VCaP (cell line): Measurements from ENCODE around the gene PLEKHD1.

ENCODE experiments used
- H3K27ac ChIP-seq: fragments of 450-650 bp; 2 replicates; pipeline ENCODE4 v1.5.1; 2017
- CTCF ChIP-seq: fragments of 450-650 bp; conservative IDR thresholded peaks from 2 replicates; pipeline ENCODE4 v1.5.1; 2017; ENCODE audit warnings: mild to moderate bottlenecking, moderate library complexity

The PLEKHD1 gene

GRCh38 chr14:69501423-69501838 lies 16.9 kb downstream of the PLEKHD1 start:
- no peak overlapping the region for H3K27ac ChIP-seq
- TF ChIP-seq CTCF, result no peak

- no peak for TF ChIP-seq CTCF
- H3K27ac ChIP-seq, result no peak overlapping the region
Observed at GRCh38 chr14:69504775-69505174, 20.2 kb downstream of the PLEKHD1 start.

DNA sequence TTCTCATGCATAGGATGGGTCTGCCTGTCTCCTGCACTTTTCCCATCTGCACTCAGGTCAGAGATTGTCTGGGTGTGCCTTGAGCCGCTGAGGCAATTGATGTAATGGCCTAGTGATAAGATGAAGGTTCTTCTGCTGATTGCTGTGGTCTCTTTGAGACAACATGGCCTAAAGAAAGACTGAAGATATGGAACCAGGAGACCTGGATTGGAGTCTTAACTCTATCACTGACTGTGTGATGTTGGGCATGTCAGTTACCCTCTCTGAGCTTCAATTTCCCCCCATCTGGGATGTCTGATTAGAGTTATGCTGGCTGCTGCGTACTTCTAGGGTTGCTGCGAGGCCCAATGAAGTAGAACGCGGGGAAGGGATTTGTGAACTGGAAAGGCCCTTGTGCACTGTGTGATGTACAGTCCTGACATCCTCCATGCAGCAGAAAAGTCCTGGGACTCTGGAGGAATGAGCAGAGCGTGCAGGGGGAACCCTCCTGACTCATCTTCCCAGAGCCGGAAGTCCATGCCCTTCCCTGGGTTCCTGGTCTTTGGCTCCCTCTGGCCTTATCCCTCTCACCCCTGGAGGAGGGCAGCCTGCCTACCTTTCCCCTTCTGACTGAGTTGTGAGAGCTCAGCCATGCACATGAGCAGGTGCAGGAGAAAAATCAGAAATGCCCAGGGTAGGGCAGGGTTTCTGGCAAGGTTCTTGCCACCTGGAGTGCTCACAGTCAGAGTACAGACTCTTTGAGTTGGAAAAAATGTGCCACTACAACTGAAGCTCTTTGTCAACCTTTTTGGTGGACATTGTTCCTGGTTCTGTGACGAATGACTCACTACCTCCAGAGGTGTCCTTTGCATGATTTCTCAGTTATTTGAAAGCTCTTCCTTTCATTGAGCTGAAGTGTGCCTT lies 21.1 kb downstream of the PLEKHD1 start:
- TF ChIP-seq CTCF, result no peak

GRCh38 chr14:69506241-69506595 lies 21.7 kb downstream of the PLEKHD1 start:
- no peak for TF ChIP-seq CTCF
- H3K27ac ChIP-seq, result no peak overlapping the region

More for the DNA sequence above, 21.1 kb downstream of the PLEKHD1 start:
- H3K27ac ChIP-seq, result no peak overlapping the region

DNA sequence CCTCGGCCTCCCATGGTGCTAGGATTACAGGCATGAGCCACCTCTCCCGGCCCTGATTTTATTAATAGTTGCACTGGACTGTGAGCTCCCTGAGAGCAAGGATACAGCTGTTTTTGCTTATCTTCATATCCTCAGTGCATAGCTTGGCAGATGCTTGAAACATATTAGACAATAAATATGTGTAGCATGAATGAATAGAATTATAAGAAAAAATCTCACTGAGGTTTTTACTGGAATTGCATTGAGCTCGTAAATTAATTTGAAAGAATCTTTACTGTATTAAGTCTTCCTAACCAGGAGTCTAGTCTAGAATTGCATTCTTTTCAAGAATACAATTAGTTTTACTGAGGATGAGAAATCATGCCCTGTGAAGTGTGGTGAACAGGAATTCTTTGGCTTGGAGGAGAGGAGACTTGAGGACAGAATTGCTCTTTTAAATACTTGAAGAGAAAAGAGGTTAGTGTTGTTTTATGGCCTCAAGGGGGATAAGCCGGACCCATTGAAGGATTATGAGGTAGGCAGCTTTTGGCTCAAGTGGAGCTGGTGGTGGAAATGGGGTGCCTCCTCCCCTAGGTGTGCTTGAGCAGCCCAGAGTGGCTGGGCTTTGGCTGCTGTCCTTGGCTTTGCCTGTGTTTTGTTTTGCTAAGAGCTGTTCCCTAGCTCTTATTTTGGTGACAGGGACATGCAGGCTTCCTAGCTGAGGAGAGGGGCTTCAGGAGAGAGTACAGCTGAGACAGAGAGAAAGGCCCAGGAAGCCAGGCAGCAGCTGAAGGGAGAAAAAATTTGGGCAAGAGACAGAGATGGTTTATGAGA lies 34.0 kb downstream of the PLEKHD1 start:
- no peak overlapping the region for H3K27ac ChIP-seq
- TF ChIP-seq CTCF, result no peak

DNA sequence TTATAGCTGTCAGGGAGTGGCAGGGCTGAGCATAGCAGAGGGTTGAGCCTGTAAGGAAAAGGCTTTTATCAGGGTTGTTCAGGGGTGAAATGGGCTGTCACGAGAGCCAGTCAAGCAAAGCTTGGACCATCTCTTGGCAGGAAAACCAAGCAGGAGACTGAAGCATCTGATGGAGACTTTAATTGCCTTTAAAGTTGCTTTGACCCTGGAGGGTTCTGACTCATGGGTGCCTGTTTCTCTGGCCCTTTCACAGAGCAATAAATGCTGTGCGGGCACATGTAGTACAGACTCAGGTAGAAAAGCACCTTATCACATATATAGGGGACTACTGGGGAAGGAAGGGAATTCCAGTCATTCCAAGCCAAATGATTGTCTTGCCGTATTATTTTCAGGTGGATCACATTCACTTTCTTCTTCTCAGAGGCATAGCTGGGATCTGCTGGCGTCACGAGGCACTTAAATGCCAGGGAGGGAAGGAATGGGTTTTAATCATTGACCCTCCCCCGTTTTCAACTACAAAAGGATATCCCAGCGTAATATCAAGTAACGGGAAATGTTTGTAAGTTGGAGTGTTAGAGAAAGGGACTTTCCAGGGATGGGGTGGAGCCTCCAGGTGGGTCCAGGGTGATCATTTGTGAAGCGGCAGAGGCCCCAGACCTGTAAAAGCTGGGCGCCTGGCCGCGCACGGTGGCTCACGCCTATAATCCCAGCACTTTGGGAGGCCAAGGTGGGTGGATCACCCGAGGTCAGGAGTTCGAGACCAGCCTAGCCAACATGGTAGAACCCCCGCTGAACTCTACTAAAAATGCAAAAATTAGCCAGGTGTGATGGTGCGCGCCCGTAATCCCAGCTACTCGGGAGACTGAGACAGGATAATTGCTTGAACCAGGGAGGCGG lies 34.9 kb downstream of the PLEKHD1 start:
- H3K27ac ChIP-seq, result no peak overlapping the region
- no peak for TF ChIP-seq CTCF
